Pancreas (tissue), 10 donors: ENCODE results near the gene POMT1. TPM values are rescaled to one million over a fixed set of nuclear protein-coding genes. Genes with fewer than 3 reads are reported as not detected.
A peak's percentile ranks its signal among the peaks of the same experiment; 100 is the strongest.

Experiments used
- ATAC-seq, 4 donors: fragments of 200-7000 bp; cut with Tn5 transposase; one replicate each; pipeline versions ENCODE4 v1.8.0 to v1.9.1; 2020; ENCODE audit warnings: mild to moderate bottlenecking in 4 of 4, moderate library complexity in 4 of 4
- DNase-seq, 6 donors: peaks; one replicate each; pipeline ENCODE4 v3.0.0-alpha.2; 2020
- FAIRE-seq: peaks from 2 replicates; lab custom pipeline; 2012; peaks lifted over from hg19 to GRCh38; lab: Jason Lieb, UNC
- H3K27ac ChIP-seq, 4 donors: fragments of 200-600 bp; sonication (generic); 1 replicate in 3 of 4; 2 replicates in 1 of 4; pipeline versions ENCODE4 v1.5.0 to v1.8.0; 2020
- H3K27me3 ChIP-seq, 4 donors: fragments of 200-600 bp; one replicate each; pipeline ENCODE4 v1.8.0; 2021
- H3K36me3 ChIP-seq, 3 donors: fragments of 200-600 bp; sonication (generic) in 1 of 3; one replicate each; pipeline versions ENCODE4 v1.5.0 to v1.8.0; 2020 to 2021
- H3K4me1 ChIP-seq, 3 donors: fragments of 200-600 bp; one replicate each; pipeline ENCODE4 v1.8.0; 2021
- H3K4me3 ChIP-seq, 4 donors: fragments of 200-600 bp; sonication (generic) in 2 of 4; one replicate each; pipeline versions ENCODE4 v1.5.0 to v1.8.0; 2020 to 2021
- H3K9me3 ChIP-seq, 4 donors: fragments of 200-600 bp; one replicate each; pipeline ENCODE4 v1.8.0; 2021
- CTCF ChIP-seq, 4 donors: fragments of 200-600 bp; sonication (generic) in 3 of 4; IDR thresholded peaks; one replicate each; pipeline versions ENCODE4 v1.5.0 to v1.8.0; 2021; ENCODE audit warnings: antibody characterized with exemption in 4 of 4
- WGBS, 2 donors: extraction: QIAGEN DNeasy Blood & Tissue Kit; methylation state at CpG; one replicate each; pipeline ENCODE4 v1.1.7; 2013; 5-methylcytosine and 5-hydroxymethylcytosine counted together
- intact Hi-C, 3 donors: fragments of 100-400 bp; cut with DNase I; formaldehyde crosslinking; loops; one replicate each; pipeline versions ENCODE4 v1.11.1 to v1.14.2; 2022
- polyA plus RNA-seq, 2 donors: library from polyadenylated mRNA; stranded (reverse); fragments of 200-250 nt; gene quantifications; one replicate each; pipeline ENCODE4 v1.2.3, GENCODE V29; 2013
- total RNA-seq, 6 donors: library from RNA; stranded (reverse); fragmentation: NEBNext Ultra II Directional in 4 of 6; extraction: Animal tissue kit (Norgen Biotek cat#: 25700) in 4 of 6; gene quantifications; one replicate each; pipeline versions ENCODE4 v1.2.1 to v1.2.4, GENCODE V29; 2021 to 2023
- donor health status: healthy with polysubstance abuse.
- donor health status: DM: no; HTN: no; CAD: no; lungs with moderate emphysema.
- donor health status: DM: no; HTN: no; CAD: no.
- donor health status: control.
- donor health status: control.
- donor health status: Bipolar disorder and iron deficiency.
- donor health status: DM: yes; HTN: yes; CAD: no.
- donor health status: DM: no; HTN: no; CAD: no.
- donor health status: DM: no; HTN: no; CAD: no.
- donor health status: DM: yes; HTN: yes; CAD: no.

The POMT1 gene
- total and polyA plus RNA-seq, 8 donors = 11.3 to 66.5 (median 16.5) TPM

- ATAC-seq = no peak
- no peak for FAIRE-seq
- 78 to 98% methylated on average over 6 of the region's 6 CpGs for WGBS, 2 donors
- Histone ChIP-seq H3K4me1 (no peaks in the 10 kb centered on the region), H3K27me3 (no peaks in the 10 kb centered on the region), H3K27ac (no peak overlapping the region), H3K36me3 (no peaks in the 10 kb centered on the region), H3K4me3 (no peak overlapping the region), H3K9me3 (no peaks in the 10 kb centered on the region)
- TF ChIP-seq CTCF (IDR thresholded peaks at IDR 0.05) = no peak
- DNase-seq = no peak
- intact Hi-C loops = no loop called here
These were observed 49.3 kb downstream of the POMT1 start for GRCh38 chr9:131552030-131552429.

- no peak for DNase-seq
- Histone ChIP-seq H3K36me3 (no peaks in the 10 kb centered on the region), H3K27me3 (no peaks in the 10 kb centered on the region), H3K27ac (no peak overlapping the region), H3K4me3 (no peak overlapping the region), H3K9me3 (no peaks in the 10 kb centered on the region), H3K4me1 (no peaks in the 10 kb centered on the region)
- ATAC-seq = no peak
- FAIRE-seq = no peak
- intact Hi-C loops = no loop called here
- no peak for TF ChIP-seq CTCF (IDR thresholded peaks at IDR 0.05)
- 76 to 77% methylated on average over 38 to 60 of the region's 60 CpGs for whole genome bisulfite sequencing, 2 donors
These were observed 51.5 kb downstream of the POMT1 start for GRCh38 chr9:131554087-131554842.

- H3K4me3 ChIP-seq = no peak overlapping the region
- H3K4me1 ChIP-seq = no peaks in the 10 kb centered on the region
- no peak for ATAC-seq
- H3K36me3 ChIP-seq = no peaks in the 10 kb centered on the region
- WGBS, 2 donors = 77 to 84% methylated on average over 28 to 54 of the region's 54 CpGs
- no peak for TF ChIP-seq CTCF (IDR thresholded peaks at IDR 0.05)
- no peaks in the 10 kb centered on the region for H3K27me3 ChIP-seq
- no peak for FAIRE-seq
- H3K27ac ChIP-seq = no peak overlapping the region
- no peak for DNase-seq
- H3K9me3 ChIP-seq = no peaks in the 10 kb centered on the region
- intact Hi-C loops = no loop called here
These were observed 52.2 kb downstream of the POMT1 start for GRCh38 chr9:131554843-131555351.

- TF ChIP-seq CTCF (IDR thresholded peaks at IDR 0.05) = no peak
- Histone ChIP-seq H3K27me3 (no peaks in the 10 kb centered on the region), H3K4me1 (no peaks in the 10 kb centered on the region), H3K36me3 (no peaks in the 10 kb centered on the region), H3K4me3 (no peak overlapping the region), H3K9me3 (no peaks in the 10 kb centered on the region), H3K27ac (no peak overlapping the region)
- DNase-seq (peak in 1 of 6 donors; percentile 67), ATAC-seq (no peak), FAIRE-seq (no peak)
- intact Hi-C loops = no loop called here
- WGBS, 2 donors = 89 to 95% methylated on average over 15 of the region's 15 CpGs
These were observed 53.3 kb downstream of the POMT1 start for GRCh38 chr9:131555841-131556673.
